PC-3 (cell line): Measurements from ENCODE around the gene RELL2. TPM values are rescaled to one million over a fixed set of nuclear protein-coding genes. Genes with fewer than 3 reads are reported as not detected.
A peak's percentile ranks its signal among the peaks of the same experiment; 100 is the strongest.

ENCODE experiments used
- ATAC-seq: fragments of 200-7000 bp; cut with Tn5 transposase; 2 replicates; pipeline ENCODE4 v1.9.1; 2020; ENCODE audit warnings: mild to moderate bottlenecking, moderate library complexity
- Bru-seq: library from RNA; stranded (reverse); fragments of 400-500 nt; gene quantifications from one replicate; lab custom pipeline; 2021; lab: Mats Ljungman, UMichigan
- BruChase-seq, 2 experiments: library from RNA; stranded (reverse); fragments of 400-500 nt; gene quantifications; one replicate each; lab custom pipeline; 2021; lab: Mats Ljungman, UMichigan
- BruUV-seq: library from RNA; stranded (reverse); fragments of 400-500 nt; replicated peaks from 2 replicates; lab custom pipeline; 2021; lab: Mats Ljungman, UMichigan
- CTCF ChIA-PET: fragments of 300-600 bp; sonication (Branson Sonifier 250); formaldehyde crosslinking; loops from one replicate; lab custom pipeline; 2022; ENCODE audit warnings: antibody characterized with exemption; lab: Charles Lee
- POLR2A ChIA-PET: fragments of 300-600 bp; sonication (Branson Sonifier 250); formaldehyde crosslinking; loops from one replicate; lab custom pipeline; 2022; ENCODE audit warnings: antibody characterized with exemption; ENCODE audit not compliant: unreplicated experiment; lab: Charles Lee
- DNase-seq: peaks from one replicate; pipeline ENCODE4 v3.0.0-alpha.2; 2015
- H2AFZ ChIP-seq: fragments of 300-600 bp; sonication (generic); 2 replicates; pipeline ENCODE4 v1.6.0; 2016; ENCODE audit warnings: antibody characterized with exemption, low read length
- H3F3A ChIP-seq: fragments of 300-600 bp; sonication (generic); one replicate; pipeline ENCODE4 v1.6.0; 2017; ENCODE audit warnings: antibody characterized with exemption, low read length, control low read depth, mild to moderate bottlenecking; ENCODE audit not compliant: unreplicated experiment
- H3K27ac ChIP-seq: fragments of 300-600 bp; sonication (generic); 2 replicates; pipeline ENCODE4 v1.5.1; 2016; ENCODE audit warnings: mild to moderate bottlenecking, low read length
- H3K27me3 ChIP-seq: fragments of 300-600 bp; sonication (generic); 2 replicates; pipeline ENCODE4 v1.6.1; 2016; ENCODE audit warnings: low read length, mixed read lengths
- H3K36me3 ChIP-seq: fragments of 300-600 bp; sonication (generic); 2 replicates; pipeline ENCODE4 v1.6.1; 2016; ENCODE audit warnings: low read depth, mixed run types, low read length, mixed read lengths
- H3K4me1 ChIP-seq: fragments of 300-600 bp; sonication (generic); 2 replicates; pipeline ENCODE4 v1.5.1; 2016; ENCODE audit warnings: low read length; ENCODE audit not compliant: insufficient read depth
- H3K4me2 ChIP-seq: fragments of 300-600 bp; sonication (generic); 2 replicates; pipeline ENCODE4 v1.6.0; 2016; ENCODE audit warnings: low read length
- H3K4me3 ChIP-seq: fragments of 300-600 bp; sonication (generic); 2 replicates; pipeline ENCODE4 v1.5.1; 2016; ENCODE audit warnings: mild to moderate bottlenecking, low read length, mixed read lengths
- H3K79me2 ChIP-seq: fragments of 300-600 bp; sonication (generic); 2 replicates; pipeline ENCODE4 v1.6.1; 2017; ENCODE audit warnings: low read length, mixed read lengths
- H3K9ac ChIP-seq: fragments of 300-600 bp; sonication (generic); 2 replicates; pipeline ENCODE4 v1.6.0; 2016; ENCODE audit warnings: mild to moderate bottlenecking, low read length
- H3K9me2 ChIP-seq: fragments of 300-600 bp; sonication (generic); replicated peaks from 2 replicates; pipeline ENCODE4 v1.6.1; 2016; ENCODE audit warnings: mixed run types, low read length, mixed read lengths
- H3K9me3 ChIP-seq: fragments of 300-600 bp; sonication (generic); 2 replicates; pipeline ENCODE4 v1.6.1; 2016; ENCODE audit warnings: low read length, mixed read lengths
- H4K20me1 ChIP-seq: fragments of 300-600 bp; sonication (generic); 2 replicates; pipeline ENCODE4 v1.6.1; 2016; ENCODE audit warnings: low read length, mixed read lengths
- CTCF ChIP-seq: fragments of 300-600 bp; sonication (generic); conservative IDR thresholded peaks from 2 replicates; pipeline ENCODE4 v1.5.1; 2017; ENCODE audit warnings: antibody characterized with exemption, low read depth, mild to moderate bottlenecking, low read length
- EZH2 ChIP-seq: fragments of 300-600 bp; sonication (generic); IDR thresholded peaks from one replicate; pipeline ENCODE4 v1.6.1; 2017; ENCODE audit warnings: antibody characterized with exemption, mild to moderate bottlenecking, low read length; ENCODE audit not compliant: unreplicated experiment
- EZH2phosphoT487 ChIP-seq: fragments of 300-600 bp; sonication (generic); IDR thresholded peaks from 2 replicates; pipeline ENCODE4 v1.6.1; 2018; ENCODE audit warnings: mild to moderate bottlenecking, antibody characterized with exemption, low read length, borderline replicate concordance
- intact Hi-C: fragments of 100-400 bp; cut with micrococcal nuclease; formaldehyde crosslinking; loops from 2 replicates; pipeline ENCODE4 v1.9.0; 2023
- long read RNA-seq: library from polyadenylated mRNA; unstranded; transcript quantifications from one replicate; pipeline ENCODE4 v2.0.0, GENCODE V29; 2021; ENCODE audit not compliant: unreplicated experiment
- total RNA-seq: library from RNA; depleted of rRNA; stranded (reverse); fragments of >200 nt; gene quantifications from 2 replicates; pipeline ENCODE4 v1.2.3, GENCODE V29; 2014; rRNA removed

The RELL2 gene
- total RNA-seq (4.1 and 5.6 TPM in 2 replicates), Bru-seq, nascent RNA (percentile 43 among the genes with signal in this experiment), BruChase-seq, experiment 1, labeled RNA remaining after a 6-hour chase (percentile 50 among the genes with signal in this experiment), BruChase-seq, experiment 2, labeled RNA remaining after a 2-hour chase (percentile 50 among the genes with signal in this experiment)
- long read RNA-seq, transcript RELL2-201 (7 exons, 2,520 nt), result minor isoform, 5 of 23 reads
- long read RNA-seq, transcript RELL2-202 (8 exons, 2,154 nt), result major isoform, 8 of 23 reads
- long read RNA-seq, partial matches to known transcripts, result 1 of 23 reads
- long read RNA-seq, other reads (novel, unspliced or antisense), result 5 of 23 reads

GRCh38 chr5:141636413-141637122, at the start of gene RELL2, which contains the start of gene HDAC3:
Gene RELL2, plus strand, starts transcription at chr5:141636997. Its CDS starts 1,229 bp downstream, at chr5:141638226.
Gene HDAC3, minus strand, starts transcription at chr5:141636849. Its CDS starts 59 bp downstream, at chr5:141636790.
- intact Hi-C loops, result loop anchor here (2.0 kb wide), 1 partner anchor 18 kb away; the partner anchor contains the start of gene DIAPH1
- Histone ChIP-seq H3K4me3 (peak within 1 kb of the TSS; percentile 98), H3K27ac (peak within 1 kb of the TSS; percentile 26; the same call in 1 of the 2 replicates), H3K9ac (peak within 1 kb of the TSS; percentile 93), H3K4me2 (peak within 1 kb of the TSS; percentile 94), H3K27me3 (no peaks in the 10 kb centered on the region), H4K20me1 (peaks cover 10% of the 10 kb centered on the region; the same call in 1 of the 2 replicates), H3F3A (no peaks in the 10 kb centered on the region), H3K79me2 (peaks cover 46% of the 10 kb centered on the region), H3K9me3 (no peaks in the 10 kb centered on the region), H2AFZ (peak within 1 kb of the TSS; percentile 96), H3K36me3 (no peaks in the 10 kb centered on the region), H3K4me1 (peaks cover 34% of the 10 kb centered on the region), H3K9me2 (no peaks in the 10 kb centered on the region)
- ChIA-PET POLR2A (interaction anchor here (0.5 to 1.3 kb wide), 4 partner anchors 15 to 1375 kb away, joined by 3 to 4 read pairs (median 4); partner anchors contain the start of gene DIAPH1), CTCF (interaction anchor here (1.7 to 2.1 kb wide), 2 partner anchors 17 to 44 kb away, joined by 7 to 16 read pairs; partner anchors contain the start of gene DIAPH1)
- BruUV-seq, result TSS peak; percentile 48
- TF ChIP-seq EZH2phosphoT487, result no peak
- TF ChIP-seq CTCF, result no peak
- no peak for TF ChIP-seq EZH2
- DNase-seq, result peak; percentile 89
- peak; percentile 87 for ATAC-seq

GRCh38 chr5:141590127-141590526, 46.7 kb upstream of the RELL2 start:
- Histone ChIP-seq H3K4me3 (no peak overlapping the region), H3K9ac (no peak overlapping the region), H4K20me1 (no peaks in the 10 kb centered on the region), H3K79me2 (peaks cover 52% of the 10 kb centered on the region), H3K36me3 (peaks cover 11% of the 10 kb centered on the region; the same call in 1 of the 2 replicates), H3K27ac (no peak overlapping the region), H3K4me2 (no peak overlapping the region), H3K9me2 (no peaks in the 10 kb centered on the region), H3K27me3 (no peaks in the 10 kb centered on the region), H3K4me1 (0 out of 2 replicates have a peak, but pooled peaks cover 3% of the 10 kb centered on the region), H3K9me3 (no peaks in the 10 kb centered on the region), H3F3A (no peaks in the 10 kb centered on the region), H2AFZ (no peak overlapping the region)
- TF ChIP-seq EZH2, result no peak
- TF ChIP-seq EZH2phosphoT487, result no peak
- TF ChIP-seq CTCF, result no peak
- CTCF ChIA-PET, result no interaction called here
- POLR2A ChIA-PET, result no interaction called here
- BruUV-seq, result no TSS peak
- no peak for DNase-seq
- no peak for ATAC-seq
- intact Hi-C loops, result no loop called here
